Stimulated activated CD8-positive, alpha-beta memory T cell treated with anti-CD3 and anti-CD28 coated beads, Interleukin-12 subunit alpha, Interleukin-12 subunit beta, amount 100 ng/mL, for 24 hours (primary cell): Measurements from ENCODE around the gene OR52E1.
"Not testable (repeated sequence)": the region's sequence is repeated elsewhere in the genome, so short reads cannot be mapped to it uniquely, and the experiment has no call there.

Experiments
- DNase-seq: peaks from one replicate; pipeline ENCODE4 v3.0.0-alpha.2; 2020; ENCODE audit errors: extremely low read depth

OR52E1 gene

GRCh38 chr11:5069272-5069671 lies at the start of gene OR52E1:
OR52E1 (plus strand) TSS chr11:5069572.
- DNase-seq: no peak

DNA sequence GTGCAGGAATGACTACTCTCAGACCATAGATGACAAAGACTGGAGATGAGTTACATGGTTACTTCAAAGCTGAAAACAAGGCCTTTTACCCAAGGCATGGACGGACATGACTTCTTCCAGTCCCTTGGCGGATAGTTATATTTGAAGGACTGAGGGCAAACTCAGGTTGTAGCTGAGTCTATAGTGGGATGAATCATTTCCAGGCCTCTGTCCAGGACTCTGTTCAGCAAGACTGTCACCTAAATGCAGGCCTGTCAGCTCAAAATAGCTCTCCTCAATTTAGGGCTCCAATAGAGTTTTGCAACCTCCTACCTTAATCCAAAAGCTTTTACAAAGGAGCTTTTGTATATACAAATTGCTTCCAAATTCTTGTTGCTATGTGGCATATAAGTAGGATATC lies 47.4 kb upstream of the OR52E1 start:
- DNase-seq: no peak

DNA sequence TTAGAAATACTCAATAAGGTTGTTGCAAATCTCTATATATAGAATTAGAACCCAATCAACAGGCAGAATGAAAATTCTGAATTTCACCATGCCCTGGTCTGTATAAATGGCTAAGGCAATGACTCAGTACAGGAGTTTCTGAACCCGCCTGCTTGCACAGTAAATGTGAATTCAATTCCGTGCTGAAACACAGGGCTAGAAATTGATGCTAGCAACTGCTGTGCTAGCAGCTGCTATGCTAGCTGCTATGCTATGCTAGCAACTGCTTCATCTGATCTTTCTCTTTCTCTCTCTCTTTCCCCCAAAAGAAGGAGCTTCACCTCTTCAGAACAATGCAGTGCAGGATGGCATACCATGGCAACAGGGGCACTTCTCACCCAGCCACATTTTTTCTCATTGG lies 32.7 kb upstream of the OR52E1 start:
- DNase-seq: no peak

DNA sequence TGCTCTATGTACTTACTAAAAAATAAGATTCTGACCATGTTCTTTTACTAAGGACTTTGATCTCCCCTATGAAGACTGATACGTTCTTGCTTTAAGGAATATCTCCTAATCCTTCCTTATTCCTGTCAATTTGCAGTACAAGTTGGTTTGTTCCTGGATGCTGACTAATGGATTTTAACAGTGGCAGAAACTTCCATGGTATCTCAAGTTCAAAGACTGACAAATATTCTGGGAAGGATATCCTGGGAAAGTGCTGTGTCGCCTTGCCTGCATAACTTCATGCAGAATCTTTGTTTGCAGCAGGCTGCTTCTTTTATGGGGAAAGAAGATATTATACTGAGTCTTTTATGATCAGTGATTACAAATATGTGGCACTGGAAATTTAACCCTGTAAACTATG lies 31.4 kb upstream of the OR52E1 start:
- no peak for DNase-seq

DNA sequence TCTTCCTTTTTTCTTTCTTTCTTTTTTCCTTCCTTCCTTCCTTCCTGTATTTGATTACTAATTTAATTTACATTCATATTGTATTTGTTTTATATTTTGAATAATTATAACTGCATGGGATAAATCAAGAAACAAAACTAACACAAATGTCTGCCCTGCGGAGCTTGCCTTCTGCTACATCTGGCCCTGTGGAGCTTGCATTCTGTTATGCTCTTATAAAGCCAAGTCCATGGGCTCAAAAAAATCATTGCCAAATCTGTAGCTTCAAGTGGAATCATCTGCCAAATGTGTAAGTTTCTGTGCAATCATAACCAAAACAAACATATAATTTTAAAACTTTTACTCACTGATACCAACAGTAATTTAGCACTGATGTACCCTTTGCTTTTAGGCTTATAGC lies 31.0 kb upstream of the OR52E1 start:
- DNase-seq: no peak

- no peak for DNase-seq
Observed at GRCh38 chr11:5040876-5041275, 28.5 kb upstream of the OR52E1 start.

- no peak for DNase-seq
Observed at GRCh38 chr11:5042091-5042490, 27.3 kb upstream of the OR52E1 start.

DNA sequence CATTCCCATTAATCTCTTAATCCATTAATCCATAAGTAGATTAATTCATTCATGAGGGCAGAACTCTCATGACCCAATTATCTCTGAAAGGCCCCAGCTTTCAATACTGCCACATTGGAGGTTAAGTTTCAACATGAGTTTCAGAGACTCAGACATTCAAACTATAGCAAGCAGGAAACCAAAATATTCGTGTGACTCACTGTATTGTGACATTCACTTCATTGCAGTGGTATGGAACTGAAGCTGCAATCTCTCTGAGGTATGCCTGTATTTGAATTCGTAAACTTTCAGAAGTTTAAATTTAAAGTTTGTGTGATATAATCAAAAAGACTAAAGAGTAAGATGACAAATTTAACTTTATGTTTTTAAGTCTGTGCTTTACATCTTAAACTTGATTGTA lies 26.0 kb upstream of the OR52E1 start:
- DNase-seq: no peak

- no peak for DNase-seq
Observed at GRCh38 chr11:5046226-5046625, 23.1 kb upstream of the OR52E1 start, which contains the start of gene OR52J3. OR52J3 (plus strand) TSS chr11:5046526; CDS start chr11:5046526, 0 bp downstream.

DNA sequence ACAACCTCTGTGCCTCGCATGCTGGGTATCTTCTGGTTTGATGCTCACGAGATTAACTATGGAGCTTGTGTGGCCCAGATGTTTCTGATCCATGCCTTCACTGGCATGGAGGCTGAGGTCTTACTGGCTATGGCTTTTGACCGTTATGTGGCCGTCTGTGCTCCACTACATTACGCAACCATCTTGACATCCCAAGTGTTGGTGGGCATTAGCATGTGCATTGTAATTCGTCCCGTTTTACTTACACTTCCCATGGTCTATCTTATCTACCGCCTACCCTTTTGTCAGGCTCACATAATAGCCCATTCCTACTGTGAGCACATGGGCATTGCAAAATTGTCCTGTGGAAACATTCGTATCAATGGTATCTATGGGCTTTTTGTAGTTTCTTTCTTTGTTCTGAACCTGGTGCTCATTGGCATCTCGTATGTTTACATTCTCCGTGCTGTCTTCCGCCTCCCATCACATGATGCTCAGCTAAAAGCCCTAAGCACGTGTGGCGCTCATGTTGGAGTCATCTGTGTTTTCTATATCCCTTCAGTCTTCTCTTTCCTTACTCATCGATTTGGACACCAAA lies 22.5 kb upstream of the OR52E1 start:
- no peak for DNase-seq

GRCh38 chr11:5058679-5059078 lies 10.7 kb upstream of the OR52E1 start:
- DNase-seq: not testable (repeated sequence)

DNA sequence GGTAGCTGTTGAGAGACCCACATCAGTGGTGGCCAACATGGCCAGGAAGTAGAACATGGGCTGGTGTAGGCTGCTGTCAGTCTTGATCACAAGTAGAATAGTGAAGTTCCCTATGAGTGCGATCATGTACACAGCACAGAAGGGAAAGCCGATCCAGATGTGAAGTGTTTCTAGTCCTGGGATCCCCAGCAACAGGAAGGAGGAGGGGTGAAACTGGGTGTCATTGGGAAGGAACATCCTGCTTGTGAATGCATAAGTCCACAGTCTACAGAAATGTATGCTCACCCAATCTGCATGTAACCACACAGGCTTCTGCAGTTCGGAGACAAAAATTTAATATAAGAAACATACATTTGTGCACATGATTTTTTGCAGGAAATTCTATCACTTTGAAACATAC lies 10.0 kb upstream of the OR52E1 start, which contains the start of gene OR52E2:
Gene OR52E2 (minus strand): TSS at position 237 of the 400 bp plus-strand sequence. CDS start 0 bp downstream, at position 237.
- DNase-seq: no peak

GRCh38 chr11:5065027-5065426 lies 4.3 kb upstream of the OR52E1 start:
- DNase-seq: no peak

GRCh38 chr11:5071799-5072198 lies 2.4 kb downstream of the OR52E1 start:
- DNase-seq: no peak

GRCh38 chr11:5081405-5081804 lies 12.0 kb downstream of the OR52E1 start:
- DNase-seq: no peak

DNA sequence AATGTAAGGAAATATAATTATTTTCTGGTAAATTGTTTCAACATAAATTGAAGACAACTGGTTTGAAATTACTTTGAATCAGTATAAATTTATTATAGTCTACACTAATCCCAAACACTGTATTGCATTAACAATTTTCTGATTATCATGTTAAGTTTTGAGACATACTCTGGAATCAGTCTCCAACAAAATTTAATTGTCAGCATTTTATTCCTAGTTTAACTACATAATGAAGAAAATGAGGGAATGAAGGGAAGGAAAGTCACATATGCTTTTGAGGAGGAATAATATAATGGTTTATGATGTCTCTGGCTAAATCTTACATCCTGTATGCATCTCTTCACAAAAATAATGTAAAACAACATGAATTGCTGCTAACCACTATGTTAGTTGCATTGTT lies 14.2 kb downstream of the OR52E1 start:
- DNase-seq: no peak

DNA sequence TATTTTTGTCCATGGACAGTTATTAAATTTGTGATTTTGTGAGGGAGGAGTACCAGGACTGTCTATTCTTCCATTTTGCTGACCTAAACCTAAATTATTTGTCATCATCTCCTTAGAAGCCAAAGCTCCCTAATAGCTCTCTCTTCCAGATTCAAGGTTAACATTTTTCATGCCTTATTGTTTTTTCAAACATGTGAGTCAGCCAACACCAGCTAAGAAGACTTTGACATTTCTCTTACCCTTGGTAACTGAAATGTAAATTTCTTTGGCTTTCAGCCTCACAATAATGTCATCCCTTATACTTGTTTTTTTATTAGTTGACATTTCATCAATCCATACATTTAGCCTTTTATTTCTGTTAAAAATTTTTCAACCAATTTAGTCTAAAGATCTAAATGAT lies 19.2 kb downstream of the OR52E1 start:
- no peak for DNase-seq

DNA sequence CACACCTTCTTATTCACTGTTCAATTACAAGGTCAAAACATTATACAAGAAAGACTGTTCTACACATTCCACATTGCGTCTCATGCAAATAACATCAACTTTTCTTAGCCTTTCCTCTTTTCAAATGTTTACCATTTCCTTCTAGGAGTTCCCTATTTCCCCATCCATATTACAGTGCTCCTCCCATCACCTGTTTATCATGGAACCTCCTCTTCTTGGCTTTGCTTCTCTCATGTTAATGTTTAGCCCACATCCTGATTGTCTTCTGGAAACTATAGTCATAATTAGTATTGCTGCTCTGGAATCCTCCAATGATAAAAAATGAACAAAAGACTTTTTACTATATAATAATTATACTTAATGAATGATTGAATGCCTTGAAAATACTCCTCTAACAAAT lies 21.3 kb downstream of the OR52E1 start:
- DNase-seq: no peak

GRCh38 chr11:5092821-5093585 lies 23.6 kb downstream of the OR52E1 start:
- DNase-seq: no peak

DNA sequence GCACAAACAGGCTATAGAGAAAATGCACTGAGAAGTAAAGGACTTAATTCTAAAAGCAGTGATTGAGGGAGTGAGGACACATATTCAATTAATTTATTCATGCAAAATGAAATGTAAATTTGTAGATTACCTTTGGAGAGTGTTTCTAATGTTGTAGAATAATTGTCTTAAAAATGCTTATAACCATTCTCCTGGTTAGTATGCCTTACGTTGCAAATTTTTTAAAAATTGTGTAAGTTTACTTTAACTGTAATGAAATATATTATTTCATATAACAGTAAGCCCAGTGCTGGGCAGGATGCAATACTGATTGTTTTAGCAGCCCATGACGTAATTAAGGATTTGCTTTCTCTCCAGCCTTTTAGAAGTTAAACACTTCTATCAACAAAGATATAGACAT lies 26.6 kb downstream of the OR52E1 start:
- no peak for DNase-seq

GRCh38 chr11:5102246-5102645 lies 32.9 kb downstream of the OR52E1 start:
- DNase-seq: no peak

DNA sequence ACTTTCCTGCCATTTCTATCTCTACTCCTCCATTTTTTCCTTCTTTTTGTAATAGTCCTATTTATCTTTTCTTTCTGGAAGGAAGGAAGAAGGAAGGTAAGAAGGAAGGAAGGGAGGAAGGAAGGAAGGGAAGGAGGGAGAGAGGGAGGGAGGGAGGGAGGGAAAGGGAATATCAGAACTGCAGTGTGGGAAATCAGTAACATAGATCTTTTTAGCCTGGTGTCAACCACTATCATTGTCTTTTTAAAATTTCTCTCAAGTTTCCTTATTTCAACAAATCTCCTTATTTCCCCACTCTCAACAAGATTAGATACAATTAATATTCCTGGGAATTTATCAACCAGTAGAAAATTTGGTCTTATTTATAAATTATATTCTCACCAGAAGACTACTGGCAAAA lies 33.7 kb downstream of the OR52E1 start:
- no peak for DNase-seq

DNA sequence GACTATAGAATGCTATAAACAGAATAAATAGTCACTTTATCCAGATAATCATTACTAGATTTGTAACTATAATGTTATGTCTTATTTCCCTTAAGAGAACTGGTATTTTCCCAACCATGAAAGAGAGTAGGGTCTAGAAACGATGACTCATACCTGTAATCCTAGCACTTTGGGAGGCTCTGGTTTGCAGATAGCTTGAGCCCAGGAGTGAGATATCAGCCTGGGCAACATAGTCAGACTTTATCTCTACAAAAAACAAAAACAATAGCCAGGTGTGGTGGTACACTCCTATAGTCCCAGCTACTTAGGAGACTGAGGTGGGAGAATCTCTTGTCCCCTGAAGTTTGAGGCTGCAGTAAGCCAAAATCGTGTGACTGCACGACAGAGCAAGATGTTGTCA lies 37.9 kb downstream of the OR52E1 start:
- no peak for DNase-seq

DNA sequence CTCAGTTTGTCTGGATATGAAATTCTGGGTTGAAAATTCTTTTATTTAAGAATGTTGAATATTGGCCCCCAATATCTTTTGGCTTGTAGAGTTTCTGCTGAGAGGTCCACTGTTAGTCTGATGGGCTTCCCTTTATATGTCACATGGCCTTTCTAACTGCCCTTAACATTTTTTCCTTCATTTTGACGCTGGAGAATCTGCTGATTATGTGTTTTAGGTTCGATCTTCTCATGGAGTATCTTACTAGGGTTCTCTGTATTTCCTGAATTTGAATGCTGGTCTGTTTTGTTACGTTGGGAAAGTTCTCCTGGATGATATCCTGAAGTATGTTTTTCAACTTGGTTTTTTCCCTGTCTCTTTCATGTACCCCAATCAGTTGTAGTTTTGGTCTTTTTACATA lies 46.0 kb downstream of the OR52E1 start:
- DNase-seq: no peak
